GM18873 (cell line): Measurements from ENCODE around the gene ATP9A.

Experiments used
- ATAC-seq: cut with Tn5 transposase; IDR thresholded peaks from one replicate; pipeline ENCODE4 v1.9.1; 2021; ENCODE audit warnings: mild to moderate bottlenecking, moderate library complexity, moderate number of reproducible peaks; ENCODE audit not compliant: unreplicated experiment, low FRiP score

The ATP9A gene

GRCh38 chr20:51634877-51635276 lies 133.3 kb downstream of the ATP9A start:
- no peak for ATAC-seq

- ATAC-seq, result no peak
Observed at GRCh38 chr20:51634257-51634656, 133.9 kb downstream of the ATP9A start.

- ATAC-seq, result no peak
Observed at GRCh38 chr20:51633430-51633829, 134.8 kb downstream of the ATP9A start.

- ATAC-seq, result no peak
Observed at GRCh38 chr20:51631953-51632352, 136.2 kb downstream of the ATP9A start.

- no peak for ATAC-seq
Observed at GRCh38 chr20:51631011-51631950, 136.9 kb downstream of the ATP9A start.

GRCh38 chr20:51629399-51630058 lies 138.7 kb downstream of the ATP9A start:
- ATAC-seq, result no peak

GRCh38 chr20:51628533-51629398 lies 139.4 kb downstream of the ATP9A start:
- no peak for ATAC-seq

GRCh38 chr20:51627586-51627985 lies 140.6 kb downstream of the ATP9A start:
- ATAC-seq, result no peak

GRCh38 chr20:51625105-51625504 lies 143.1 kb downstream of the ATP9A start:
- no peak for ATAC-seq

GRCh38 chr20:51624157-51624731 lies 143.9 kb downstream of the ATP9A start:
- no peak for ATAC-seq

- ATAC-seq, result no peak
Observed at GRCh38 chr20:51623255-51623654, 144.9 kb downstream of the ATP9A start.

- ATAC-seq, result no peak
Observed at GRCh38 chr20:51622004-51622874, 146.0 kb downstream of the ATP9A start.

GRCh38 chr20:51620432-51620831 lies 147.8 kb downstream of the ATP9A start:
- no peak for ATAC-seq

GRCh38 chr20:51616060-51616459 lies 152.1 kb downstream of the ATP9A start:
- ATAC-seq, result no peak

- ATAC-seq, result no peak
Observed at GRCh38 chr20:51614687-51615086, 153.5 kb downstream of the ATP9A start.

- no peak for ATAC-seq
Observed at GRCh38 chr20:51613580-51613979, 154.6 kb downstream of the ATP9A start.

GRCh38 chr20:51612896-51613295 lies 155.3 kb downstream of the ATP9A start:
- ATAC-seq, result no peak

- no peak for ATAC-seq
Observed at GRCh38 chr20:51611625-51611890, 156.6 kb downstream of the ATP9A start.

GRCh38 chr20:51610761-51611624 lies 157.2 kb downstream of the ATP9A start:
- ATAC-seq, result no peak
